Measurements from ENCODE around the gene FAM13A.
"Not testable (repeated sequence)": the region's sequence is repeated elsewhere in the genome, so short reads cannot be mapped to it uniquely, and the experiment has no call there.

FAM13A gene

DNA sequence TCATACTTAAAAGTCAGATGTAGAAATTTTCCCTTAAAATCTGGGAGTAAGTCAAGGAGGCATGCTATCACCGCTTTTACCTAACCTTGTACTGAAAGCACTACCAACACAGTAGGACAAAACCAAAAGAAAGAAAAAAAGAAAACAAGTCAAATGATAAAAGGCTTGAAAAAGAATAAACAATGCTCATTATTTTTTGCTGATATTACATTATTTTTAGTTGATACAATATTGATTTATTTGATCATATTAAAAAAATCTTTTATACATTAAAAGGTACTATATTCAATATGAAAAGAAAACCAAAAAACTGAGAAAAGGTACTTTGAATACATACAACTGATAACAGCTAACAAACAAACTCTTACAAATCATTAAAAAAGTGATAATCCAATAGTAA lies 164.3 kb downstream of the FAM13A start:
- DNase-seq = no peak

DNA sequence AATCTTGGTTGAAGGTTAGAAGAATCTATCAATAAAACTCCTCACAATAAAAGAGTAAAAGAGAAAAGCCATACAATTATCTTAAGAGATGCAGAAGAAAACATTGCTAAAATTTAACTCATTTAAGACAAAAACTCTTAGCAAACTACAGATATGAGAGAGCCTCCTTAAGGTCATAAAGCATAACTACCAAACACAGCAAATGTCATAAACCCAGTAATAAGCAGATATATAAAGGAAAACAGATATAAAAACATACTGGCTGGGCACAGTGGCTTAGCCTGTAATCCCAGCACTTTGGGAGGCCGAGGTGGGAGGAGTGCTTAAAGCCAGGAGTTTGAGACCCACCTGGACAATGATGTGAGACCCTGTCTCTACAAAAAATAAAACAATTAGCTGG lies 165.3 kb downstream of the FAM13A start:
- DNase-seq = no peak

DNA sequence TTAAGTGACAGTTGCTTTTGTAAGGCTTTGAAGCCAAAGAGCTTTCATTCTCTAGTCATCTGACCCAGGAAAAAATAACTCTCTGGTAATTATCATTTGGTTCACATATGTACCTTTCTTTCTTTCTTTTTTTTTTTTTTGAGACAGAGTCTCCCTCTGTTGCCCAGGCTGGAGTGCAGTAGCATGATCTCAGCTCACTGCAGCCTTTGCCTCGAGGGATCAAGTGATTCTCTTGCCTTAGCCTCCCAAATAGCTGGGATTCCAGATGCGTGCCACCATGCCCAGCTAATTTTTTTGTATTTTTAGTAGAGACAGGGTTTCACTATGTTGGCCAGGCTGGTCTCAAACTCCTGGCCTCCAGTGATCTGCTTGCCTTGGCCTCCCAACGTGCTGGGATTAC lies 169.6 kb downstream of the FAM13A start:
- not testable (repeated sequence) for DNase-seq

DNA sequence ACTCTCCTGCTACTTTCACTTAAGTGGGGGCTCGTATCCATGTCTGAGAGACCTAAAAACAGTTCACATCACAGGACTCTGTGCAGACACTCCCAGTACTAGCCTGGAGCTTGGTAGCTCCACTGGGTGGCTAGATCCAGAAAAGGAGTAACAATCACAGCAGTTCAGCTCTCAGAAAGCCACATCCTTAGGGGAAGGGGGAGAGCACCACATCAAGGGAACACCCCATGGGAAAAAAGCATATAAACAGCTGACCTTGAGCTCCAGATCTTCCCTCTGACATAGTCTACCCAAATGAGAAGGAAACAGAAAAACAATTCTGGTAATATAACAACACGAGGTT lies 175.8 kb downstream of the FAM13A start:
- no peak for DNase-seq

DNA sequence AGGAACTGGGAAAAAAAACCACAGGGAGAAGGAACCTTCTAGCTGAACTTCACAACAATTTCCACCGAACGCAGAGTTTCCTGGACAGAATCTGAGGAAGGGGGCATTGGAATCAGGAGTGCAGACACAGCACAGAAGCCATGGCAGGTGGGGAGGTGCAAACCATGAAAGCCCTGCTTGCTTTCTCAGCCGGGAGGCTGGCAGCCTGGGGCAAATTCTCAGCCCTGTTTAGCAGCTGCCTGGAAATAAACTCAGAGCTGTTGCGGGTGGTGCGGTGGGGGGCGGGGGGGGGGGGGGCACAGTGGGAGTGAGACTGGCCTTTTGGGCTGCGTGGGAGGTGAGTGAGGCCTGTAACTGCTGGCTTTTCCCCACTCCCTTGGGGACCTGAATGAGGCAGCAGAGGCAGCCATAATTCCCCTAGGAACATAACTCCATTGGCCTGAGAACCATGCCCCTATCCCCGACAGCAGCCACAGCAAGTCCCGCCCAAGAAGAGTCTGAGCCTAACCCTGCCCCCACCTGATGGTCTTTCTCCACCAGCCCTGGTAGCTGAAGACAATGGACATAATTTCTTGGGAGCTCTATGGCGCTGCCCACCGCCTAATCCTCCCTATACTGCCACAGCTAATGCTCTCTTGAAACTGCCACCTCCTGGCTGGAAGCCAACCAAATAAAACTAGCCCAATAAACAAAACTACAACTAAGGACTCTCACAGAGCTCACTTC lies 176.3 kb downstream of the FAM13A start:
- no peak for DNase-seq

DNA sequence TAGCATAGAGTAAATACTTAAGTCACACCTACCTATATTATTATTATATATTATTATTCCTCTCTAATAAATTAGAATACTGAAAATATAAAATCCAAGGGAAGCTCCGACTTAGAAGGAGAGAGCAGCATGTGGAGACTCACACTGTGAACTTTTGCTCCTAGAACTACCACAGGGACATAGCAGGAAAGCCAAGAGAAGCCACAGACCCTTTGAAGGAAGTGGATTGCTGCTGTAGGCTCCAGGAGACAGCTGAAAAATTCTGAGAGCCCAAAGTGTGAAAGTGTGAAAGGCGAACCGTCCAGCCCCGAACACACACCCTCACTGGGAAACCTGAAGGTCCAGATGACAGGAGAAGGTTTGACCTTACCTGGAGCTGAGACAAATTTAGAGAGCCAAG lies 177.0 kb downstream of the FAM13A start:
- DNase-seq = no peak

DNA sequence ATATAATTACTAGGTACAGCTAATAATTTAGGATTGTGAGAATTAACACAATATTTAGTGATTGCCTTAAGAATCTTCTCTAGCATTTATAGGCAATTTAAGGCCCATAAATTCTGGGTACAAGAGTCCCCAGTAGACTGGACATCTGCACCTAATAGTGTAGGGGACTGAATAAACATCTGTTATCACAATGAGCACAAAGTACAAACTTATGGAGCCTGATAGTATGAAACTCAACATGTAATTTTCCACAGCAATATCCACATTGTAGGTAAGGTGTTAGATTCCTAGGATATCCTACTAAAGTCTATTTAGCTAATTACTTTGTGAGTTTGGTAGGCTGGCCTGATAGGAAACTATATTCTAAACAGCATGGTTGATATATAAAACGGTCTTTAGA lies 178.3 kb downstream of the FAM13A start:
- no peak for DNase-seq

DNA sequence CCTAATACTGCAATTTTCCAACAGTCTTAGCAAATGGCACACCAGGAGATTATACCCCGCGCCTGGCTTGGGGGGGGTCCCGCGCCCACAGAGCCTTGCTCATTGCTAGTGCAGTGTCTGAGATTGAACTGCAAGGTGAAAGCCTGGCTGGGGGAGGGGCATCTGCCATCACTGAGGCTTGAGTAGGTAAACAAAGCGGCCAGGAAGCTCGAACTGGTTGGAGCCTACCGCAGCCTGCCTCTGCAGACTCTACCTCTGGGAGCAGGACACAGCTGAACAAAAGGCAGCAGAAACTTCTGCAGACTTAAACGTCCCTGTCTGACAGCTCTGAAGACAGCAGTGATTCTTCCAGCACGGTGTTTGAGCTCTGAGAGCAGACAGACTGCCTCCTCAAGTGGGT lies 186.6 kb downstream of the FAM13A start:
- DNase-seq = no peak

DNA sequence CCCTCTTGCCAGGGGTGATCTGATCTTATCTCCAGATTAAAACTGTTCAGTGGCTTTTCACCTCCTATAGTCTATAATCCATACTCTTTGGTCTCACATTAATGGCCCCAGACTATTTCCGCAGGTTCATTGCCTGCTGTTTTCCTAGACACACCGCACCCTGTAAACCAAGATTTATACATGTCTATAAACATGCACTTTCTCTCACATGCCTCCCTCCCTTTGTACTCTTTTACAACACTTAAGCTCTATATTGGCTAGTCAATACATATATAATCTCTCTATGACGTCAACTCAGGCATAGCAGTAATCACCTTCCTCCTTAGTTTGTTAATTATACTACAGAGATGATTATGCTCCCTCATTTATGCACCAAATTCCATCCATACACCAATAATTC lies 188.5 kb downstream of the FAM13A start:
- no peak for DNase-seq

DNA sequence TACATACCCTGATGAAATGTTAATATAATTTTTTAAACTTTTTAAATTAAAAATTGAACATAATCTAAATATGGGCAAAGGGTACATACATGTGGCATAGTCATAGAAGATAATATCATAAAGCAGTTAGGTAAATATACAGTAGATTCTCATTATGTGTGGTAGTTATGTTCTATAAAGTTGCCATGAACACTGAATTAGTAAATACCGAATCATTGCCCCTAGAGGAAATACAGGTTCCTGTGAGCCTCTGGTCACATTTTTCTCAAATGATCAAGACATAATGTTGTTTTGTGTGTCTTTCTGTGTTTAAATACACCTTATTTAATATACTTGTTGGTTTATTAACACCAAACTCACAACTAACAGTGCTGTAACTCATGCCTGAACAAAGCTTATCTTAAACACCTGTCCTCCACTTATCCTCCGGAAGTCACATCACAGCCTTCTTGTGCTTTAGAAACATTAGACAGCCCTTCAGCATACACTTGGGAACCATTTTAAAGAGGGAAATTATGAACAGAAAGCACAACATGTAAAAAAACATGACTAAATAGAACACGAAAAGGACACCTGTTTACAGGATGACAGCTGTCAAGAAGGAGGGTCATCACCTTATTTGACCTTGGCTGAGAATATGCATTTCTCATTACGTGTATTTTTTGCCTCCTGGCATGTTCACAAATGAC lies 190.0 kb downstream of the FAM13A start:
- DNase-seq = no peak

DNA sequence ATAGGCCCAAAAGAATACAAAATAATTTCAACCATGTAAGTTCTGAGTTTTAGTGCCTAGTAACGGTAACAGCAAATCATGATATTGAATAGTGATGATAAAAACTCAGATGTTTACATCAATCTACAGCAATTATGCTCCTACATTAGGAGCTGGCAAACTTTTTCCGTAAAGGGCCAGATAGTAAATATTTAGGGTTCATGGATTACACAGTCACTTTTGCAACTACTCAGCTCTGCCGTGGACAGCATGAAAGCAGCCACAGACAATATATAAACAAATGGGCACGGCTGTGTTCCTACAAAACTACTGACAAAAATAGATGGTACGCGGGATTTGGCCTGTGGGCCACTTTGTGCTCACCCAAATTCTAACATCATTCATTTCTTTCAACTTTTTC lies 191.5 kb downstream of the FAM13A start:
- DNase-seq = no peak

DNA sequence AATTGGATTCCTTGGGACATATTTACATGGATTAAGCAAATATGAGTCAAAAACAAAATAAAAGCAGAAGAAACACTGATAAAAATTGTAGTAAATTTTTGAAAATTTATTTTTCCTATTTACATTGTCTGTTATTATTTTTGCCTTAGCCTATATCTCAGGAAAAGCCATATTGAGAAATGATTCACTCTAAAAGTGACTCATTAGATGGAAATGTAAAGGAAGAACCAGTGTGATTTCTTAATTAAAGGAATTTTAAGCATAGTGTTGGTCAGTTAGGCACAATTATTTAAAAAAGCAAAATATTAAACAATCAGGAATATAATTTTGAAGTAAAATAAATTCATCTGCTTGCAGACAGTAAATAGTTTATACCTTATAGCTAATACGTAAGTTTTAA lies 191.9 kb downstream of the FAM13A start:
- DNase-seq = no peak

DNA sequence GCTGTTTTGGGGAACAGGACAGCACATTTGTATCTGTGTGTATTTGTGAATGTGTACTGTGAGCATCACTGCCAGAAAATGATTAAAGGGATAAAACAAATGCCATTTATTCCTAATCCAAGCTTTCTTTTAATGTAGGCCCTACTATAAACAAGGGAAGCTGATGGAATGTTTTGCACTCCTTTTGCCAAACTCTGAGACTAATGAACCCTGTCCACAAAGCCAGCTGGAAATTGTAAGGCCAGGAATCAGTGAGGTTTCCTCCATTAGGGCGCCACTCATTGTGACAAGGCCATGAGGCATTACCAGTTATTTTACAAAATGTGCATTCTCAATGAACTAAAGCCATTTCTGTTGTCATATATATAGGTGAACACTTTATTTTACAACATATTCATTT lies 196.4 kb downstream of the FAM13A start:
- no peak for DNase-seq

DNA sequence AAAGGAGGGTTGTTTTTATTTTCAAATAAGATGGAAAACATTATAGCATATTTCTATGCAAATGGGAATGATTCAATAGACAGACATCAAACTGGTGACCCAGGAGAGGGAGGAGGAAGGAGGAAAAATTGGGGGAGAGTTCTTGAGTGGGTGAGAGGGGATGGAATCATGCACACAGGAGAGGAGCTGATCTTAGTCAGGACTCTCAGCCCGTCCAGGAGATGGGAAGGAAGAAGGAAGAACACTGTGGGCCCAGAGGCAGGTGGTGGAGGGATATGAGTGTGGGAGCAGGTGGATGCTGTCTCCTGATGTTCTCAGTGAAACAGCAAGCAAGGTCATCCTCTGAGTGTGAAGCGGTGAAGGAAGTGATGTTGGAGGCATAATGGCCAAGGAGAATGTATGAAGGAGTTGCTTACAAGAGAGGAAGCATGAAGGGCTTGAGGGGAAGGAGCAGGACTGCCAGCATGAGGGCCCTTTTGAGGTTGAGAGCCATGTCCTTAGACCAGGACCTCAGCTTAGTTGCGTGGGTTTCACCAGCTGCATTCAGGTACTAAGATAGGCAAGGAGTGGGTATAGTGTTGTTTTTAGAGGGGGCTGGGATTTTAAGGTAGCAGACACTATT lies 197.7 kb downstream of the FAM13A start:
- no peak for DNase-seq

DNA sequence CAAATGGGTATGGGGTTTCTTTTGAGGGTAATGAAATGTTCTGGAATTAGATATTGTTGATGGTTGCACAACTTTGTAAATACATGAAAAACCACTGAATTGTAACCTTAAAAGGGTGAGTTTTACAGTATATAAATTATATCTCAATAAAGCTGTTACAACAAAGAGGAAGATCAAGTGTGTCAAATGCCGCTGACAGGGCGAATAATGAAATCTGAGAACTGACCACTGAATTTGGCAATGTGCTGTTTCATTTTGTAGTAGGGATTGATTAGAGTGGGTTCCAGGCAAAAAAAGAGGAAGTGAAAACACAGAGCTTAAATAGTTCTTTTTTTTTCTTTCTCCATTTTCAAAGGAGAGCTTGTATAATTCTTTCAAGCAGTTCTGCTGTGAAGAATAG lies 198.2 kb downstream of the FAM13A start:
- peak in 1 of 2 donors; percentile 65 for DNase-seq

DNA sequence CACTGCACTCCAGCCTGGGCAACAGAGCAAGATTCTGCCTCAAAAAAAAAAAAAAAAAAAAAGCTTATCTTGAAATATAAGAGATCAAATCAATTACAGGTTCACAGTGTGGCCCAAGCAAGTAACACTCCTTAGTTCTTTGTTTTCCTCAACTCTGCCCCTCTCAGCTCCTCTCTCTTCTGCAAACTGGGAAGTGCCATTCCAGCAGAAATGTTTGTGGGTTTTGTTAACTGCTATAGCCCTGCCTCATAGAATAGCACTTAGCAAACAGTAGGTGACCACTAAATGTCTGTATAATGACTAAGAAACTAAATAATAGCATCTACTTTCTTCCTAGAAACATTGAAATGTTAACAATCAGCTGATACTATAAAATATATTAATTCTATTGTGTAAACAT lies 199.4 kb downstream of the FAM13A start:
- no peak for DNase-seq

DNA sequence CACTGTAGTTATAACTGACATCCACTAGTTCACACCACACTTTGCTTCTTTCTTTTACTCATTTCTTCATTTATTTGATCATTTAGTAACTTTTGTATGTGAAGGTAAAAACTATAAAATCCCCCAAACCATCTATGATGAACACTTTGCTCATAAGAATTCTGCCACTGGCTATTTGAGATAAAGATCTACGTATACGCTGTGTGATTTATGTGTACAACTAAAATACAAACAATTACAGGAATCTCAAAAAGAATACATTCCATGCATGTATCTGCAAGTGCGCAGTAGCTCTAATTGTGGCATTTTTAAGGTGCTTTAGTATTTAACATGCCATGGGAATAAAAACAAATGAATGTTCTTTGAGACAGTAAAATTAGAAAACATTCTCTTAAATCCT lies 202.5 kb downstream of the FAM13A start:
- no peak for DNase-seq

DNA sequence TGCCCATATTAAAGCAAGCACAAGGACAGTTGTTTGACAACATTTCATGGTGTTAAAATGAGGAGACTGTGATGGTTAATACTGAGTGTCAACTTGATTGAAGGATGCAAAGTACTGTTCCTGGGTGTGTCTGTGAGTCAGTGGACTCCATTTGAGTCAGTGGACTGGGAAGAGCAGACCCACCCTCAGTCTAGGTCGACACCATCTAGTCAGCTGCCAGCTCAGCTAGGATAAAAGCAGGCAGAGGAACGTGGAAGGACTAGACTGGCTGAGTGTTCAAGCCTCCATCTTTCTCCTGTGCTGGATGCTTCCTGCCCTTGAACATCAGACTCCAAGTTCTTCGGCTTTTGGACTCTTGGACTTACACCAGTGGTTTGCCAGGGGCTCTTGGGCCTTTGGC lies 203.4 kb downstream of the FAM13A start:
- DNase-seq = not testable (repeated sequence)

DNA sequence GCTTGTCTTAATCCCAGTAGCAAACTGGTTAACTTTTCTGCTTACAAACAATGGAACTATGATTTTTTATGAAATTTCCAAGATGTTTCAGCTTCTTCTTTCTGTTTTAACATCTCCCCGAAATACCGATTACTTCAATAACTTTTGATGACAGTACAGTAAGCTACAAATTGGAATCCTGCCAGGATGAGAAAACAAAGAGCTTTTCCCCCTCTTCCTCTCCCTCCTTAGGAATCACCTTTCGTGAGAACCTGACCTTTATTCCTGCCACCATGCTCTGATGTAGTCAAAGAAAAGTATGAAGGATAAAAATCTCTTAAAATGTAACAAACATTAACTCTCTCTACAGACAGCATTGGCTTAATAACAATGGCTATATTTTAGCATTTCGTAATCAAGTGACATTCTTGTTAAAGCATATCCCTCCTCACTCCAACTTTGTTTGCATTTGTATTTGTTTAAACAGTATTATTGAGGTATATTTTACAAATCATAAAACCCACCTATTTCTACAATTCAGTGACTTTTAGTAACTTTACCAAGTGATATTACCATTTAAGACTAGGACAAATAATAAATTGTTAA lies 210.7 kb downstream of the FAM13A start:
- DNase-seq = no peak

DNA sequence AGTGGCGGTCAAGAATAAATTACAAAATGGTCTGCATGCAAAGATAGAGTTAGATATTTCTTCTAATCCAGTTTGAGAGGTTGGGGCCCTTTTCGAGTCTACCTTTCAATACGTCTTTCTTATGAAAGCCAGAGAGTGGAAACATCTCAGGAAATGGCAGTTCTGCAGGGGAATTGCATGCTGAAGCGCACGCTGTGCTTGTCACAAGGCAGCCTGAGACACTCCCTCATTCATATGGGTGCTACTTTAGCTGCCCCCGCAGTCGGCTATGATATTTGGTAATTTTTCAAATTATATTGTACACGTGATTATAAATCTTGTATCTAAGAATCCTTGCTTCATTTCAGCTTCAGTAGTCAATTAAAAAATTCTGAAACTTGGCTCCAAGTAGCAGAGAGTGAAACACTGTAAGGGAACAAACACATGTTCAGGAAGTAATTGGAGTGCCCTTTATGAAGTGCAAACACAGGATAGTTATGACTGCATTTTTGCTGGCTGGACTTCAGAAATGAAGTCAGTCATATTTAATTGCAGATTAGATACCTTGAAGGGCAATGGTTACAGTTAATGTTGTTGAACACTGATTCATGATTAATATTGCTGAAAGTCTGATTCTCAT lies 213.8 kb downstream of the FAM13A start:
- DNase-seq = no peak

DNA sequence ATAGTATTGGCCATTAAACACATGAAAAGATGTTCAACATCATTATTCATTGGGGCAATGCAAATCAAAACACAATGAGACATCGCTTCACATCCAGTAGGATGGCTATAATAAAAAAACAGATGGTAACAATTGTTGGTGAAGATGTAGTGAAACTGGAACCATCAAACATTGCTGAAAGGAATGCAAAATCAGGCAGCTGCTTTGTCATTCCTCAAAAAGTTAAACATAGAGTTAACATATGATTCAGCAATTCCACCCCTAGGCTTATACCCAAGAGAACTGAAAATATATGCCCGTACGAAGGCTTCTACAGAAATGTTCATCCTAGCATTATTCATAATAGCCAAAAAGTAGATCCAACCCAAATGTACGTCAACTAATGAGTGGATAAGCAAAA lies 215.3 kb downstream of the FAM13A start:
- DNase-seq = no peak

DNA sequence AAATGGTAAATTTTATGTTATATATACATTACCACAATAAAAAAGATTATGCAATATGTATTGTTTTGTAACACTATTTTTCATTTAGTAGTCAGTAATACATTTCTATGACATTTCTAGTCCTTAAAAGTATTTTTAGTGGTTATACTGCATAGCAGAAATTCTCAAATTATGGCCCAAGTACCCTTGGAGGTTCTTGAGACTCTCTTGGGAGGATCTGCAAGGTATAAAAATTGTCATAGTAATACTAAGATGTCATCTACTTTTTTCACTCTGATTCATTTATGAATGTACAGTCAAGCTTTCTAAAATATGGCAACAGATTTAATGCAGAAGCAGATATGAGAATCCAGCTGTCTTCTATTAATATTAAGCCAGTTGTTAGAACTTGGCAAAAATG lies 220.8 kb downstream of the FAM13A start:
- DNase-seq = no peak

DNA sequence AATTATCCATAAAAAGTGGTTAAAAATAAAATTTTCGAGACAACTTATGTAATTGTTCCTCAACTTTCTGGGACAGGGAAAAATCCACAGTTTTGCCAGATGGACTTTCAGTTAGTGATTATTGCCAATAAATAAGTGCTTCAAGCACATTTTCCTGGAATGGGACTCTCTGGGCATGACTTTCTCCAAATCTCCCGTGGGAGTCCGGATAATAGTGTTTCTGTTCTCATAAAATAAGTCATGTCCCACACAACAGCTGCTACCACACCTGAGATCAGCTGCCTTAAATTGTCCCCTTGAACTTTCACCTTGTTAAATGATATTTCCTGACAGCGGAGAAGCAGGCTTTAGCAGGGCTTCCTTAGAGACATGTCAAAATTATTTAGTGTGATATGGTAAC lies 226.0 kb downstream of the FAM13A start:
- no peak for DNase-seq

DNA sequence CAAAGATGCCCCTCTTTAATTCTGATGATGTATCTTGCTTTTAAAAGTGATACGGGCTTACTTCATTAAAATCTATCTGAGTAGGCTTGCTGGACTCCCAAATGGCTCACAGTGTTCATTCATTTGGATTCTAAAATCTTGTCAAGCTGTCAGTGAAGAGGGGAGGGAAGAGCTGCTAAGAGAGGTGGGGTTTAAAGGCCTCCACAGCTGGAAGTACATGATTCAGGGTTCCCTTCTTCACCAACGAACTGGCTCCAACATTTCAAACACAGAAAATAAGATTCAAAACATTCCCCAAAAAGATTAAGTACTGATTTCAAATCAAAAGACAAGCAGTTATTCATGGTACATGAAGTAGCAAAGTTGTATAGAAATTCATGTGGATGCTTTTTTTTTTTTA lies 226.4 kb downstream of the FAM13A start:
- no peak for DNase-seq

Measured in bone marrow (tissue), 2 donors.